Panc1 (cell line): Measurements from ENCODE around the gene BTBD9. TPM values are rescaled to one million over a fixed set of nuclear protein-coding genes. Genes with fewer than 3 reads are reported as not detected.

ENCODE experiments used
- ATAC-seq: fragments of 200-7000 bp; cut with Tn5 transposase; 2 replicates; pipeline ENCODE4 v1.9.1; 2020; ENCODE audit warnings: mild to moderate bottlenecking, moderate library complexity
- BruUV-seq: library from RNA; stranded (reverse); fragments of 400-500 nt; replicated peaks from 2 replicates; lab custom pipeline; 2021; lab: Mats Ljungman, UMichigan
- CTCF ChIA-PET: fragments of 300-600 bp; sonication (Branson Sonifier 250); formaldehyde crosslinking; loops from one replicate; lab custom pipeline; 2022; ENCODE audit warnings: antibody characterized with exemption; lab: Charles Lee
- POLR2A ChIA-PET: fragments of 300-600 bp; sonication (Branson Sonifier 250); formaldehyde crosslinking; loops from one replicate; lab custom pipeline; 2022; ENCODE audit warnings: antibody characterized with exemption; lab: Charles Lee
- DNase-seq: peaks from one replicate; pipeline ENCODE4 v3.0.0-alpha.2; 2010; ENCODE audit warnings: low read depth, low spot score
- H3K27ac ChIP-seq: 2 replicates; pipeline ENCODE4 v1.5.1; 2011; ENCODE audit warnings: mild to moderate bottlenecking, low read length, inconsistent platforms
- H3K27me3 ChIP-seq: fragments of 200-500 bp; sonication (Bioruptor generic); 2 replicates; pipeline ENCODE4 v1.6.0; 2014; ENCODE audit warnings: low read length, inconsistent platforms; ENCODE audit not compliant: control insufficient read depth, insufficient read depth
- H3K36me3 ChIP-seq: fragments of 200-500 bp; sonication (Bioruptor generic); 2 replicates; pipeline ENCODE4 v1.5.1; 2014; ENCODE audit warnings: inconsistent platforms, mild to moderate bottlenecking, low read length, moderate library complexity; ENCODE audit not compliant: control insufficient read depth, insufficient read depth
- H3K4me1 ChIP-seq: 2 replicates; pipeline ENCODE4 v1.5.1; 2011; ENCODE audit warnings: inconsistent platforms, mild to moderate bottlenecking, low read length, moderate library complexity; ENCODE audit not compliant: control insufficient read depth, insufficient read depth
- H3K4me3 ChIP-seq, 2 experiments: 2 replicates each; pipeline ENCODE4 v1.5.1; 2011 to 2012; ENCODE audit warnings: low read depth in 2 of 2, low read length in 2 of 2, mild to moderate bottlenecking in 2 of 2, inconsistent platforms in 1 of 2, moderate library complexity in 1 of 2
- H3K9me3 ChIP-seq: fragments of 200-500 bp; sonication (Bioruptor generic); 2 replicates; pipeline ENCODE4 v1.5.1; 2014; ENCODE audit warnings: low read depth, mild to moderate bottlenecking, inconsistent platforms, low read length, moderate library complexity; ENCODE audit not compliant: control insufficient read depth, insufficient read depth
- CTCF ChIP-seq: fragments of 450-650 bp; IDR thresholded peaks from 2 replicates; pipeline ENCODE4 v1.5.1; 2017; ENCODE audit warnings: mild to moderate bottlenecking
- POLR2AphosphoS5 ChIP-seq: IDR thresholded peaks from 2 replicates; pipeline ENCODE4 v1.6.1; 2012; ENCODE audit warnings: mild to moderate bottlenecking, low read depth, low read length, moderate library complexity
- REST ChIP-seq, 2 experiments: IDR thresholded peaks; 2 replicates each; pipeline ENCODE4 v1.6.1; 2011 to 2012; ENCODE audit warnings: low read depth in 2 of 2, control low read depth in 1 of 2, low read length in 1 of 2, mild to moderate bottlenecking in 1 of 2, moderate library complexity in 1 of 2; ENCODE audit not compliant: insufficient read depth in 1 of 2
- SIN3A ChIP-seq: IDR thresholded peaks from 2 replicates; pipeline ENCODE4 v1.6.1; 2012; ENCODE audit warnings: low read depth, mild to moderate bottlenecking, low read length, moderate library complexity, borderline replicate concordance; ENCODE audit not compliant: insufficient read depth
- TCF7L2 ChIP-seq: IDR thresholded peaks from 2 replicates; pipeline ENCODE4 v1.6.1; 2011; ENCODE audit warnings: mild to moderate bottlenecking, low read depth, low read length, inconsistent platforms
- in situ Hi-C: cut with HindIII; loops from 2 replicates; pipeline ENCODE4 v1.10.0; 2016; ENCODE audit warnings: low sequenced_read_pairs, low pct_unique_long_range_greater_than_20kb
- intact Hi-C: fragments of 100-400 bp; cut with micrococcal nuclease; formaldehyde crosslinking; loops from one replicate; pipeline ENCODE4 v1.10.0; 2022; ENCODE audit not compliant: unreplicated experiment
- total RNA-seq: library from RNA; stranded (reverse); gene quantifications from one replicate; pipeline ENCODE4 v1.2.1, GENCODE V29; 2021; ENCODE audit not compliant: unreplicated experiment

Gene BTBD9
- total RNA-seq, 1 experiment from 2014 or later = 12.8 TPM

- no peak overlapping the region for H3K27ac ChIP-seq
- H3K27me3 ChIP-seq = no peaks in the 10 kb centered on the region
- ATAC-seq (no peak), DNase-seq (no peak)
- BruUV-seq = no TSS peak
- peaks cover 3% of the 10 kb centered on the region for H3K4me1 ChIP-seq
- POLR2A ChIA-PET = no interaction called here
- intact Hi-C loops = no loop called here
- H3K36me3 ChIP-seq = no peaks in the 10 kb centered on the region
- CTCF ChIA-PET = no interaction called here
- no peaks in the 10 kb centered on the region for H3K9me3 ChIP-seq
- in situ Hi-C loops = no loop called here
- TF ChIP-seq CTCF (no peak), SIN3A (no peak), POLR2AphosphoS5 (no peak), TCF7L2 (no peak), REST (IDR thresholded peaks at IDR 0.05; ENCODE audit: insufficient read depth in 1 of 2, low read depth in 2 of 2, low read length in 1 of 2) (no peak)
- H3K4me3 ChIP-seq = no peak overlapping the region
Measured at GRCh38 chr6:38271081-38271480, 368.6 kb downstream of the BTBD9 start.

GRCh38 chr6:38270367-38270766 lies 369.4 kb downstream of the BTBD9 start:
- BruUV-seq = no TSS peak
- H3K4me3 ChIP-seq = no peak overlapping the region
- intact Hi-C loops (no loop called here), in situ Hi-C loops (no loop called here)
- H3K9me3 ChIP-seq = no peaks in the 10 kb centered on the region
- TF ChIP-seq REST (IDR thresholded peaks at IDR 0.05; ENCODE audit: insufficient read depth in 1 of 2, low read depth in 2 of 2, low read length in 1 of 2) = no peak
- TF ChIP-seq SIN3A = no peak
- no peak for TF ChIP-seq TCF7L2
- no peak for TF ChIP-seq CTCF
- no peak for TF ChIP-seq POLR2AphosphoS5
- ChIA-PET CTCF (no interaction called here), POLR2A (no interaction called here)
- no peak for ATAC-seq
- no peak overlapping the region for H3K27ac ChIP-seq
- peaks cover 3% of the 10 kb centered on the region for H3K4me1 ChIP-seq
- DNase-seq = no peak
- no peaks in the 10 kb centered on the region for H3K27me3 ChIP-seq
- H3K36me3 ChIP-seq = no peaks in the 10 kb centered on the region
